Parathyroid adenoma (tissue), 2 donors: ENCODE data around the gene TMEM69.
A peak's percentile ranks its signal among the peaks of the same experiment; 100 is the strongest.

Experiments used
- H2AFZ ChIP-seq: fragments of 300-600 bp; sonication (generic); one replicate; pipeline ENCODE4 v1.7.0; 2017; ENCODE audit warnings: antibody characterized with exemption, mild to moderate bottlenecking
- H3K27ac ChIP-seq: fragments of 300-600 bp; sonication (generic); one replicate; pipeline ENCODE4 v1.7.0; 2017
- H3K27me3 ChIP-seq: fragments of 300-600 bp; sonication (generic); one replicate; pipeline ENCODE4 v1.7.0; 2017; ENCODE audit warnings: low read length; ENCODE audit not compliant: control insufficient read depth, insufficient read depth
- H3K36me3 ChIP-seq: fragments of 300-600 bp; sonication (generic); one replicate; pipeline ENCODE4 v1.7.0; 2017; ENCODE audit warnings: low read length; ENCODE audit not compliant: control insufficient read depth, insufficient read depth
- H3K4me1 ChIP-seq: fragments of 300-600 bp; sonication (generic); one replicate; pipeline ENCODE4 v1.7.0; 2017; ENCODE audit warnings: control low read depth
- H3K4me2 ChIP-seq: fragments of 300-600 bp; sonication (generic); one replicate; pipeline ENCODE4 v1.7.0; 2017; ENCODE audit warnings: low read length
- H3K4me3 ChIP-seq: fragments of 300-600 bp; sonication (generic); one replicate; pipeline ENCODE4 v1.7.0; 2017; ENCODE audit warnings: low read depth, low read length
- H3K79me2 ChIP-seq: fragments of 300-600 bp; sonication (generic); one replicate; pipeline ENCODE4 v1.7.0; 2017; ENCODE audit warnings: control low read depth
- H3K9ac ChIP-seq: fragments of 300-600 bp; sonication (generic); one replicate; pipeline ENCODE4 v1.7.0; 2017; ENCODE audit warnings: mild to moderate bottlenecking
- H3K9me3 ChIP-seq: fragments of 300-600 bp; sonication (generic); one replicate; pipeline ENCODE4 v1.7.0; 2017; ENCODE audit warnings: low read length; ENCODE audit not compliant: control insufficient read depth
- CTCF ChIP-seq: fragments of 300-600 bp; sonication (generic); IDR thresholded peaks from one replicate; pipeline ENCODE4 v1.7.0; 2017; ENCODE audit warnings: antibody characterized with exemption, mild to moderate bottlenecking
- donor health status: primary hyperparathyroidism.

TMEM69 gene

GRCh38 chr1:45677751-45678245 is 10.2 kb upstream of the TMEM69 start:
- Histone ChIP-seq H3K4me3 (no peak overlapping the region), H3K9ac (no peak overlapping the region), H3K4me2 (peak overlapping the region; percentile 30), H3K36me3 (no peaks in the 10 kb centered on the region), H3K9me3 (no peaks in the 10 kb centered on the region), H3K79me2 (peaks cover 34% of the 10 kb centered on the region), H3K27ac (no peak overlapping the region), H2AFZ (no peak overlapping the region), H3K4me1 (peaks cover 6% of the 10 kb centered on the region), H3K27me3 (no peaks in the 10 kb centered on the region)
- TF ChIP-seq CTCF: no peak

DNA sequence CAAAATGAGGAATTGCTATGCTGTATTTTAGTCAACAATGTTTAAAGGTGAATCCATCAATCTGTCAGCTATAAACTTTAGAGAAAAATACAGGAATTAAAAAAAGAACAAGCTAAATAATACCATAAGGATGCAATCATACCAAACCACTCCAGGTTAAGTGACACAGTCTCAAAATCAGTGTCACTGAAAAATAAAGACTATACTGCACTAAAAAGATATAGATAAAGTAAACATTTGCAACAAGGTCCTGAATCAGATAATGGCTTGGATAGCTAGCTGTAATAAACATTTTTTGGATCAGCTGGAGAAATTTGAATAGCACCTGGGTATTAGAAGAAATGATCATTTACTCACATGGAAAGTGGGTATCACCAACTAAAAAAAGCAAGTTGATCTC is 9.5 kb upstream of the TMEM69 start:
- TF ChIP-seq CTCF: no peak
- Histone ChIP-seq H3K79me2 (peaks cover 32% of the 10 kb centered on the region), H3K9ac (no peak overlapping the region), H3K4me3 (no peak overlapping the region), H3K9me3 (no peaks in the 10 kb centered on the region), H3K4me2 (peak overlapping the region; percentile 34), H3K27me3 (no peaks in the 10 kb centered on the region), H3K27ac (no peak overlapping the region), H3K36me3 (no peaks in the 10 kb centered on the region), H3K4me1 (peaks cover 6% of the 10 kb centered on the region), H2AFZ (no peak overlapping the region)

DNA sequence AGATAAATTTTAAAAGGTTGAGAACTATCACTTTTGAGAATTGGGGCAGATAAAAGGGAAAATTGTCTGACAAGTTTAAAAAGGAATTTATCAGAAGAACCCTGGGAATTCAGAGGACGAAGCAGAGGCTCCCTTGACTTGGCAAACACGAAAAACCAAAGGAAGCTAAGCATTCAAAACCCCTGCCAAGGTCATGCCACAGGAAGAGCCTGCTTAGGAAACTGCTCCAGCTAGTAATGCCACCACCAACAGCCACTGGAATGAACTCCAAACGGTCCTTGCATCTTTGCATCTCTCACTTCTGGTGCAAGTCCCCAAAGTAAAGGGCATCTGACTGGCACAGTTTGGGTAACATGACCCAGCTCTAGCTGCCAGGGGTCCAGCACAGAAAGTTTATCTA is 8.9 kb upstream of the TMEM69 start:
- Histone ChIP-seq H3K4me3 (no peak overlapping the region), H2AFZ (no peak overlapping the region), H3K4me1 (peaks cover 6% of the 10 kb centered on the region), H3K9ac (no peak overlapping the region), H3K4me2 (peak overlapping the region; percentile 34), H3K27ac (no peak overlapping the region), H3K36me3 (no peaks in the 10 kb centered on the region), H3K27me3 (no peaks in the 10 kb centered on the region), H3K9me3 (no peaks in the 10 kb centered on the region), H3K79me2 (peaks cover 26% of the 10 kb centered on the region)
- TF ChIP-seq CTCF: no peak

DNA sequence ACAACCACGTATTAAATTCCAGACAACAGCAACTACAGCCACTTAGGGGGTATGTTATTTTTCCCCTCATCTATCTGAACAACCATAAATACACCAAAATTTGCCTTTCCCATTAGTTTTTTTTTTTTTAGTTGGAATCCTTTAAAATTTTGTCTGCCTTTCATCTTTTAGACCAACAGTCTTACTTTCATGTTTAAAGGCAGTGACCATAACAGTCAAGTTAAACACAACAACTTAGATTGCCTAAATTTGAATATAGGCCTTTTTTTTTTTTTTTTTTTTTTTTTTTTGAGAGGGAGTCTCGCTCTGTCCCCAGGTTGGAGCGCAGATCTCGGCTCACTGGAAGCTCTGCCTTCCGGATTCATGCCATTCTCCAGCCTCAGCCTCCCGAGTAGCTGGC is 5.0 kb upstream of the TMEM69 start:
- no peaks in the 10 kb centered on the region for H3K9me3 ChIP-seq
- H3K79me2 ChIP-seq: peaks cover 4% of the 10 kb centered on the region
- H3K4me1 ChIP-seq: peaks cover 6% of the 10 kb centered on the region
- no peak for TF ChIP-seq CTCF
- no peaks in the 10 kb centered on the region for H3K36me3 ChIP-seq
- H3K27me3 ChIP-seq: no peaks in the 10 kb centered on the region
- peak overlapping the region; percentile 16 for H3K4me2 ChIP-seq
- H3K9ac ChIP-seq: no peak overlapping the region
- no peak overlapping the region for H3K27ac ChIP-seq
- no peak overlapping the region for H3K4me3 ChIP-seq
- no peak overlapping the region for H2AFZ ChIP-seq

DNA sequence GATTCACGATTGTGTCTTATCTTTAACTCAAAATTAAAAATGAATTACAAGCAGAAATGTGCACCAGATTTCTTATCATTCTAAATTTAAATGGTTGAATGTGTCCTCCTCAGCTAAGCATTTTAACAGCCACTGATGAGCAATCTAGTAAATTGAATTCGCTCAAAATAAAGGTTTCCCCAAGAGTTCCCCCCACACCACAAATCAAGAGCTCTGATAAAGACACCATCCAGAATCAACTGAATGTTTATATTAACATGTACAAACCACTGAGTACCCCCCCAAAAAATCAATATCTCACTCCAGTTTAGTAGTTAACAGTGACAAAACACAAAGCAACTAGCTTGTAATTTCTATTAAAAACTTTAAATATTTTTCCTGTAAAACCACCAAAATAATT is 3.6 kb upstream of the TMEM69 start:
- H3K9me3 ChIP-seq: no peaks in the 10 kb centered on the region
- peaks cover 4% of the 10 kb centered on the region for H3K4me1 ChIP-seq
- TF ChIP-seq CTCF: no peak
- H3K27ac ChIP-seq: no peak overlapping the region
- H3K27me3 ChIP-seq: no peaks in the 10 kb centered on the region
- no peak overlapping the region for H3K9ac ChIP-seq
- H3K79me2 ChIP-seq: peaks cover 4% of the 10 kb centered on the region
- H2AFZ ChIP-seq: no peak overlapping the region
- H3K4me3 ChIP-seq: peak overlapping the region; percentile 99
- peak overlapping the region; percentile 98 for H3K4me2 ChIP-seq
- H3K36me3 ChIP-seq: no peaks in the 10 kb centered on the region
